Measurements from ENCODE around the gene POU6F1.
"Not testable (repeated sequence)": the region's sequence is repeated elsewhere in the genome, so short reads cannot be mapped to it uniquely, and the experiment has no call there.

The POU6F1 gene

GRCh38 chr12:51217968-51218606 lies at the start of gene POU6F1:
TSS of gene POU6F1 (minus strand) at chr12:51218062. CDS start at chr12:51206836, 11,226 bp downstream.
- DNase-seq (ENCODE audit: low read depth in 1 of 2, low spot score in 1 of 2) = peak; percentile 44 to 53

DNA sequence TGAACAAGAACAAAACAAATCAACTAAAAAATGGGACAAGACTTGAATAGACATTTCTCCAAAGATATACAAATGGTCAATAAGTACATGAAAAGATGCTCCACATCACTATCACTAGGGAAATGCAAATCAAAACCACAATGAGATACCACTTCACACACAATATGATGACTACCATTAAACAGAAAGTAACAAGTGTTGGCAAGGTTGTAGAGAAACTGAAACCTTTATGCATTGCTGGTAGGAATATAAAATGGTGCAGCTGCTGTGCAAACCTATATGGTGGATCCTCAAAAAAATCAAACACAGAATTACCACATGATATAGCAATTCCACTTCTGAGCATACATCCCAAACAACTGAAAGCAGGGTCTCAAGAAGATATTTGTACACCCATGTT lies 47.2 kb upstream of the POU6F1 start:
- no peak for DNase-seq (ENCODE audit: low read depth in 1 of 2, low spot score in 1 of 2)

GRCh38 chr12:51264297-51264696 lies 46.4 kb upstream of the POU6F1 start:
- DNase-seq (ENCODE audit: low read depth in 1 of 2, low spot score in 1 of 2) = no peak

GRCh38 chr12:51263341-51263740 lies 45.5 kb upstream of the POU6F1 start:
- no peak for DNase-seq (ENCODE audit: low read depth in 1 of 2, low spot score in 1 of 2)

DNA sequence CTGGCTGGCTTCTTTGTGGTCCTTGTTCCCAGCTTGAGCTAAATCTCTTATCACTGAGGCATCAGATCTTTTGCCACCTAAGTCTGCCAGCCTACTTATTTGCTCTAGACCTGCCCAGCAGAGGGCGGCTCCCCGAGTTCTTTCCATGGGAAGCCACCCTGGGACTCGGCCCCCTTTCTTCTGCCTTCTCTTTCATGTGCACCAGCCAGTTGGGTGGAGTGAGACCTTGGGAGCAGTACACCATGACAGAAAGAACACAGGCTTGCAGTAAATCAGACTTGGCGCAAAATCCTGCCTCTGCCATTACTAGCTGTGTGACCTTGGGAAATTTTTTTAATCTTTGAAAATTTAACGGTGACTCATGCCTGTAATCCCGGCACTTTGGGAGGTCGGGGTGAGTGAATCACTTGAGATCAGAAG lies 44.9 kb upstream of the POU6F1 start:
- no peak for DNase-seq (ENCODE audit: low read depth in 1 of 2, low spot score in 1 of 2)

DNA sequence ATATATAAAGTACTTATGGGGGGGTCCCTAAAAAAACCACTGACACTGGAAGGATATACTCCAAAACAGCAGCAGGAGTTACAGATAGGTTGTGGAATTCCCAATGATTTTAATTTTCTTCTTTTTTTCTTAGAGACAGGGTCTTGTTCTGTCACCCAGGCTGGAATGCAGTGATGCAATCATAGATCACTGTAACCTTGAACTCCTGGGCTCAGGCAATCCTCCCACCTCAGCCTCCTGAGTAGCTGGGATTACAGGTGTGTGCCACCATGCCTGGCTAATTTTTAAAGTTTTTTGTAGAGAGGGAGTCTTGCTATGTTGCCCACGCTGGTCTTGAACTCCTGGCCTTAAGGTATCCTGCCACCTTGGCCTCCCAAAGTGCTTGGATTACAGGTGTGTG lies 41.7 kb upstream of the POU6F1 start:
- not testable (repeated sequence) for DNase-seq (ENCODE audit: low read depth in 1 of 2, low spot score in 1 of 2)

GRCh38 chr12:51254536-51254935 lies 36.7 kb upstream of the POU6F1 start:
- DNase-seq (ENCODE audit: low read depth in 1 of 2, low spot score in 1 of 2) = no peak

DNA sequence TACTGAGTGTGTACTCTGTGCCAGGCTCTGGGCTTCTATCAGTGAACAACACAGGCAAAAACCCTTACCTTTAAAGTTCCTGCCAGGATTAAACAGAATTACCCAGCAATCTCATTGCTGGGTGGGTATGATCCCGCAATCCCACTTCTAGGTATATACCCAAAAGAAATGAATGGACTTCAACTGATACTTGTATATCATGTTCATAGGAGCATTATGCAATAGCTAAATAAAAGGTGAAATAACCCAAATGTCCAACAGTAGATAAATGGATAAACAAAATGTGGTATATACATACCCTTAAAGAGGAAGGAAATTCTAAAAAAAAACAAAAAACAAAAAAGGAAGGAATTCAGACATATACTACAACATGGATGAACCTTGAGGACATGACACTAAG lies 35.4 kb upstream of the POU6F1 start:
- DNase-seq (ENCODE audit: low read depth in 1 of 2, low spot score in 1 of 2) = no peak

- no peak for DNase-seq (ENCODE audit: low read depth in 1 of 2, low spot score in 1 of 2)
Observed at GRCh38 chr12:51247523-51248206, 29.8 kb upstream of the POU6F1 start.

DNA sequence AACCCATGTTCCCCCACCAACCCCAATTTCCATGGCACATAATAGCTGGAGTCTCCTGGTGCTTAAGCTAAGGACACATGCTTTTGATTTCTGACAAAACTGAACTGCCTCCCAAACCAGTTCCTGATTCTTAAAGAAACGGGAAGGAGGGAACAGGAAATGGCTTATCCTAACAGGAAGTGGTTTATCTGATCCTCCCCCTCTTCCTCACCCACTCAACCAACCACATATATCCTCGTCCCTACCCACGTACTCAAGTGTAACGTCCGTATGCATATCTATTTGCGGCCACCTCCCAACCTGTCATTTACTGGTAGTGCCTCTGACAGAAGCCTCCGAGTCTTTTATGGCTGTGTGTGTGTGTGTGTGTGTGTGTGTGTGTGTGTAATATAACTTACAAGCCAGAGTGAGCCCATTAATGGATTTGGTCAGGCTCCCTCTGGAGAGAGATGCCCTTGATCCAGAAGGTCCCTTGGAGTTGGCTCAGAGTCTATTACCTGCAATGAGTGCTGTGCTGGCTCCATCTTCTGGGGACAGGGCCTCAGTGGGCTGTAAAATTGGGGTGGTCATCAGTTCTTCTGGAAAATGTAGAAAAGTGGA lies 28.5 kb upstream of the POU6F1 start:
- no peak for DNase-seq (ENCODE audit: low read depth in 1 of 2, low spot score in 1 of 2)

- DNase-seq (ENCODE audit: low read depth in 1 of 2, low spot score in 1 of 2) = no peak
Observed at GRCh38 chr12:51245476-51246253, 27.8 kb upstream of the POU6F1 start.

DNA sequence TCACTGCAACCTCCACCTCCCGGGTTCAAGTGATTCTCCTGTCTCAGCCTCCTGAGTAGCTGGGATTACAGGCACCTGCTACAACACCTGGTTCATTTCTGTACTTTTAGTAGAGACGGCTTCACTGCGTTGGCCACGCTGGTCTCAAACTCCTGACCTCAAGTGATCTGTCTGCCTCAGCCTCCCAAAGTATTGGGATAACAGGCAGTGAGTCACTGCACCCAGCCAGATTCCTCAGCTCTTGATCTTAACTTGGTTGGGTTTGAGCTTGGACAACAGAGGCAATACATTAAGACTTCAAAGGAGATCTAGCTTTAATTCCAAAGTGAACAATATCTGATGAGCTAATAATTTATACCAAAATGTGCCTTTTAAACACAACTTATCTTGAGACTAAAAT lies 26.4 kb upstream of the POU6F1 start:
- no peak for DNase-seq (ENCODE audit: low read depth in 1 of 2, low spot score in 1 of 2)

DNA sequence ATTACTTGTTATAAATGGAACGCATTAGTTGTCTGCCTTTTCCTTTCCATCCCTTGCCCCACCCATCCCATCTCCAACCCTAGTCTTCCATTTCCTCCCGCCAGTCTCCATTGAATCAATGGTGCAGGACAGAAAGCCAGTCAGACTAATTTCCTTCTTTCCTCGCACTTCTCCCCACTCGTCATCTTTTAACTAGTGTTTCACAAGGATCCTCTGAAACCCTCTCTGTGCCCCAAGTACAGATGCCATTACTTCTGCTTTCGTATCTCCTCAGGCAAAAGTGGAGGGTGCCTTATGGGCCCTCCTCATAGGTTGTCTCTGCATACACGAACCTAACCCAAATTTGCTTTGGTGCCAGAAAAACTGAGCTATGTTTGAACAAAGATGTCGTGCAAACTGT lies 25.0 kb upstream of the POU6F1 start:
- no peak for DNase-seq (ENCODE audit: low read depth in 1 of 2, low spot score in 1 of 2)

- no peak for DNase-seq (ENCODE audit: low read depth in 1 of 2, low spot score in 1 of 2)
Observed at GRCh38 chr12:51242120-51242519, 24.3 kb upstream of the POU6F1 start.

DNA sequence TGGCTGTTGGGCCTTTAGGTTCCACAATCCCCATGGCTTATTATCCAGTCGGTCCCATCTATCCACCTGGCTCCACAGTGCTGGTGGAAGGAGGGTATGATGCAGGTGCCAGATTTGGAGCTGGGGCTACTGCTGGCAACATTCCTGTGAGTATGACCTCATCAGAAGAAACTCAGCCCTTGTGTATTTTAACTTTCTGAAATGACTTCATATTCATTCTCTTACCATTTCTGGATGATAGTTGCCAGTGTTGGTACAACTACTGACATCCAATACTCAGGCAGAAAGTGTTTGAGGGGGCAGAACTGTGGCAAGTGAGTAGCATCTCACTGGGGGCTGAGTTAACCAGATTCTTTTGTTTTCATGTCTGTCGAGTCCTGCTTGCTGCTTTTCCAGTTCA lies 23.1 kb upstream of the POU6F1 start:
- no peak for DNase-seq (ENCODE audit: low read depth in 1 of 2, low spot score in 1 of 2)

GRCh38 chr12:51238510-51239334 lies 20.9 kb upstream of the POU6F1 start, which contains the start of gene DAZAP2:
TSS of gene DAZAP2 (plus strand) at chr12:51238826. CDS start at chr12:51238908, 82 bp downstream.
- peak; percentile 88 to 95 for DNase-seq (ENCODE audit: low read depth in 1 of 2, low spot score in 1 of 2)

DNA sequence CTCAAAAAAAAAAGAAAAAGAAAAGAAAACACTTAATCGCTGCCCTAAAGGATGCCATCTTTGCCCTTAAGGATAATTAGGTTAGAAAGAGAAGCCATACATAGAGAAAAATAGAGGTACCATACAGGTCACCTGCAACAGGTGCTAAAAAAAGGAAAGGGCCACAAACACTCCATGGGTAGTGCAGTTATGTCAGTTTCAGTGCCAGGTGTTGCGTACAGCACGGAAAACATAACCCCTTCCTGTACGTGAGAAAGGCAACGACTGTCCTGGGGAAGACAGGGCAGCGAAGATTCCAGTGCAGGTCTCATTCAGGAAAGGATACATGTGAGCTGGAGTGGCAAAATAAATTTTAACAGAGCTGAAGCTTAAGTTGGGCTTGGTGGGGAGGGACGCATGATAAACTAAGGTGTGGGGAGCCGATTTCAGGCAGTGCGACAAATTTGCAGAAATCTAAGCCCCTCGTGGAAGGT lies 20.2 kb upstream of the POU6F1 start:
- no peak for DNase-seq (ENCODE audit: low read depth in 1 of 2, low spot score in 1 of 2)

- DNase-seq (ENCODE audit: low read depth in 1 of 2, low spot score in 1 of 2) = no peak
Observed at GRCh38 chr12:51234530-51234929, 16.7 kb upstream of the POU6F1 start.

DNA sequence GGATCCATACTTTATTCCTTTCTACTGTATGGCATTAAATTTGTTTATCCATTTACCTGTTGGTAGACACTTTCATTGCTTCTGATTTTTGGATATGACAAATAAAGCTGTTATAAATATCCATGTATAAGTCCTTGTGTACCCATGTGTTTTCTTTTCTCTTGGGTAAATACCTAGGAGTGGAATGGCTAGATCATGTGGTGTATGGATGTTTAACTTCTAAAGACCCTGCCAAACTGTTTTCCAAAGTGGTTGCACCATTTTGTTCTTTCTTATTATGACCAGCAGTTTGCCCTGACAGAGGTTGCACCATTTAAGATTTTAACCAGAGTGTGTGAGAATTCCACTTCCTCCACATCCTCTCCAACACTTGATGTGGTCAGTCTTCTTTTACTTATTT lies 14.8 kb upstream of the POU6F1 start:
- DNase-seq (ENCODE audit: low read depth in 1 of 2, low spot score in 1 of 2) = no peak

GRCh38 chr12:51229116-51229809 lies 11.4 kb upstream of the POU6F1 start:
- DNase-seq (ENCODE audit: low read depth in 1 of 2, low spot score in 1 of 2) = no peak

Data from stimulated activated CD4-positive, alpha-beta T cell treated with anti-CD3 and anti-CD28 coated beads, Interleukin-15, amount 100 ng/mL, for 1 hour (primary cell).